Measurements from ENCODE around the gene ACSM2B. TPM values are rescaled to one million over a fixed set of nuclear protein-coding genes. Genes with fewer than 3 reads are reported as not detected.
"Not testable (repeated sequence)": the region's sequence is repeated elsewhere in the genome, so short reads cannot be mapped to it uniquely, and the experiment has no call there.

ACSM2B gene
- total RNA-seq, 1 donor from 2014 or later = not detected

GRCh38 chr16:20598832-20599469, 22.8 kb upstream of the ACSM2B start:
- H3K27ac Mint-ChIP-seq = no peak overlapping the region
- H3K27me3 Mint-ChIP-seq (ENCODE audit: low read depth) = no peaks in the 10 kb centered on the region
- H3K9me3 Mint-ChIP-seq = no peaks in the 10 kb centered on the region
- H3K4me3 Mint-ChIP-seq = no peak overlapping the region
- no peaks in the 10 kb centered on the region for H3K4me1 Mint-ChIP-seq
- TF ChIP-seq, protein P1, sequence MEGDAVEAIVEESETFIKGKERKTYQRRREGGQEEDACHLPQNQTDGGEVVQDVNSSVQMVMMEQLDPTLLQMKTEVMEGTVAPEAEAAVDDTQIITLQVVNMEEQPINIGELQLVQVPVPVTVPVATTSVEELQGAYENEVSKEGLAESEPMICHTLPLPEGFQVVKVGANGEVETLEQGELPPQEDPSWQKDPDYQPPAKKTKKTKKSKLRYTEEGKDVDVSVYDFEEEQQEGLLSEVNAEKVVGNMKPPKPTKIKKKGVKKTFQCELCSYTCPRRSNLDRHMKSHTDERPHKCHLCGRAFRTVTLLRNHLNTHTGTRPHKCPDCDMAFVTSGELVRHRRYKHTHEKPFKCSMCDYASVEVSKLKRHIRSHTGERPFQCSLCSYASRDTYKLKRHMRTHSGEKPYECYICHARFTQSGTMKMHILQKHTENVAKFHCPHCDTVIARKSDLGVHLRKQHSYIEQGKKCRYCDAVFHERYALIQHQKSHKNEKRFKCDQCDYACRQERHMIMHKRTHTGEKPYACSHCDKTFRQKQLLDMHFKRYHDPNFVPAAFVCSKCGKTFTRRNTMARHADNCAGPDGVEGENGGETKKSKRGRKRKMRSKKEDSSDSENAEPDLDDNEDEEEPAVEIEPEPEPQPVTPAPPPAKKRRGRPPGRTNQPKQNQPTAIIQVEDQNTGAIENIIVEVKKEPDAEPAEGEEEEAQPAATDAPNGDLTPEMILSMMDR (IDR thresholded peaks at IDR 0.05; ENCODE audit: unreplicated experiment) = no peak
- no peaks in the 10 kb centered on the region for H3K36me3 Mint-ChIP-seq
- no peak for DNase-seq (ENCODE audit: low spot score in 2 of 2, unreplicated experiment in 2 of 2)

GRCh38 chr16:20595694-20596093, 19.5 kb upstream of the ACSM2B start:
- H3K36me3 Mint-ChIP-seq; H3K4me3 Mint-ChIP-seq; DNase-seq (ENCODE audit: low spot score in 2 of 2, unreplicated experiment in 2 of 2); H3K27me3 Mint-ChIP-seq (ENCODE audit: low read depth); H3K9me3 Mint-ChIP-seq; H3K4me1 Mint-ChIP-seq; H3K27ac Mint-ChIP-seq: not testable (repeated sequence)

DNA sequence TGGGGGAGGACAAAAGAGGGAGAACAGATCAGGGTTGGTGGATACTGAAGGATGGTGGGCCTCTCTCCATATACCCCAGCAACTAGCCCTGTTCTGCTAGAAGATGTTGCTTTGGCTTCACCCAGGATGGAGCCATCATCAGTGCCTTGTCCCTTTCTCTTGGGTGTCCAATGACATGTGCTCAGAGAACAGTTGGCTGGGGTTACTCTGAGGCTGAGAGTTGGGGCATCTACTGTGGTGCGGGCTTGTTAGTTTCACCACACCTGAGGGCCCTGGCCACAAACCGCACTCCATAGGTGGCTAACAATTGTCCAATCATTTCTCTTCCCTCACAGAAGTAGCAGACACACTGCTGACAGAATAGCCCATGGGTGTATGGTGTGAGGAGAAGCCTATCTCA, 18.9 kb upstream of the ACSM2B start:
- not testable (repeated sequence) for H3K27me3 Mint-ChIP-seq (ENCODE audit: low read depth); DNase-seq (ENCODE audit: low spot score in 2 of 2, unreplicated experiment in 2 of 2)

DNA sequence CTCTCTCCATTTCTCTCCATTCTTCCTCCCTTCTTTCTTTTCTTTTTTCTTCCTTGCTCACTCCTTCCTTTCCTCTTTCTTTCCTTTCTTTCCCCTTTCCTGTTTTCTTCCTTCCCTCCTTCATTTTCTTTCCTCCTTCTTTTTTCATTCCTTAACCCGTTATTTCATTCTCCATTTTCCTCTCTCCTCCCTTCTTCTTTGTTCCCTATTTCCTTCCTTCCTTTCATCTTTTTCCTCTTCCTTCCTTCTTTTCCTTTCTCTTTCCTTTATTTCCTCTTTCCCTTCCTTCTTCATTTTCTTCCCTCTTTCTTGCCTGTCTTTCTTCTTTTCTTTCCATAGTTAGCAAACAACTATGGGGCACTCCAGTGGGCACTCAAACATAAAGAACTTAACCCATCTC, 16.6 kb upstream of the ACSM2B start:
- not testable (repeated sequence) for H3K27ac Mint-ChIP-seq; H3K4me1 Mint-ChIP-seq; H3K27me3 Mint-ChIP-seq (ENCODE audit: low read depth); H3K36me3 Mint-ChIP-seq; H3K4me3 Mint-ChIP-seq; DNase-seq (ENCODE audit: low spot score in 2 of 2, unreplicated experiment in 2 of 2); H3K9me3 Mint-ChIP-seq

More for the DNA sequence above, 18.9 kb upstream of the ACSM2B start:
- not testable (repeated sequence) for H3K36me3 Mint-ChIP-seq, H3K27ac Mint-ChIP-seq, H3K9me3 Mint-ChIP-seq, H3K4me3 Mint-ChIP-seq, H3K4me1 Mint-ChIP-seq

DNA sequence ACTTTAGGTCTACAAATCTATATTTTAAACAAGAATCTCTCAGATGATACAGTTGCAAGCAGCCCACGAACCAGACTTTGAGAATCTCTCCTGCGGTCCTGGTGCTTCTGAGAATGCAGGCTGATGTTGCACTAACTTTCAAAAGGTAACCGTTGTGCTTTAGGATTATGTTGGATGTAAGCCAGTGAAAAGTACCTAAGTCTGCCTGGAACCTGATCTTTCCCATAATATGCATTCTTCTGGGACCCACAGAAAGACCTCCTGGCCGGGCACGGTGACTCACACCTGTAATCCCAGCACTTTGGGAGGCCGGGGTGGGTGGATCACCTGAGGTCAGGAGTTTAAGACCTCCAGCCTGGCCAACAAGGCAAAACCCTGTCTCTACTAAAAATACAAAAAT, 13.3 kb upstream of the ACSM2B start:
- H3K36me3 Mint-ChIP-seq; H3K27ac Mint-ChIP-seq; DNase-seq (ENCODE audit: low spot score in 2 of 2, unreplicated experiment in 2 of 2); H3K4me3 Mint-ChIP-seq; H3K9me3 Mint-ChIP-seq; H3K27me3 Mint-ChIP-seq (ENCODE audit: low read depth); H3K4me1 Mint-ChIP-seq: not testable (repeated sequence)

DNA sequence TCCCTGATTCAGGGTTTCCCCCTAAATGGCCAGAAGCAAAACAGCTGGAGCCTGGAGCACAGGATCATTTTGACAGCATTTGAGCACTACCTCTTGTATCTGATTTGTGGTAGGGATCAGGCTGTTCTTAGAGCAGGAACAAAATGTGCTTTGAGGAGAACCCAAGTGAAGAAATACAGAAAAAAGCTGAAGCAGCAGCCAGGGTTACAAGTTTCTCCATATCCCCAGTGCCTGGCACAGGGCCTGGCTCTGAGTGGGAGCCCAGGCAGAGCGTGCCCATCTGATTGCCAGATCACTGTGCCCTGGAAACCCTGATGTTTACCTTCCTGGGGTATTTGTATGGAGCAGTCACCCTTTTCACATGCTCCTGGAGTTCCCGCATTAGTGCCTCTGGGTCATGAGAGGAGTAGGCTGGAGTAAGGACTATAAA, 11.5 kb upstream of the ACSM2B start:
- H3K36me3 Mint-ChIP-seq; H3K9me3 Mint-ChIP-seq; DNase-seq (ENCODE audit: low spot score in 2 of 2, unreplicated experiment in 2 of 2); H3K27ac Mint-ChIP-seq; H3K4me1 Mint-ChIP-seq; H3K27me3 Mint-ChIP-seq (ENCODE audit: low read depth); H3K4me3 Mint-ChIP-seq: not testable (repeated sequence)

- not testable (repeated sequence) for H3K9me3 Mint-ChIP-seq; H3K4me3 Mint-ChIP-seq; DNase-seq (ENCODE audit: low spot score in 2 of 2, unreplicated experiment in 2 of 2); H3K36me3 Mint-ChIP-seq; H3K27me3 Mint-ChIP-seq (ENCODE audit: low read depth); H3K4me1 Mint-ChIP-seq; H3K27ac Mint-ChIP-seq
These were observed 10.5 kb upstream of the ACSM2B start for GRCh38 chr16:20586716-20587115.

GRCh38 chr16:20586112-20586511, 9.9 kb upstream of the ACSM2B start:
- not testable (repeated sequence) for H3K9me3 Mint-ChIP-seq; H3K27ac Mint-ChIP-seq; H3K4me1 Mint-ChIP-seq; DNase-seq (ENCODE audit: low spot score in 2 of 2, unreplicated experiment in 2 of 2); H3K27me3 Mint-ChIP-seq (ENCODE audit: low read depth); H3K36me3 Mint-ChIP-seq; H3K4me3 Mint-ChIP-seq

DNA sequence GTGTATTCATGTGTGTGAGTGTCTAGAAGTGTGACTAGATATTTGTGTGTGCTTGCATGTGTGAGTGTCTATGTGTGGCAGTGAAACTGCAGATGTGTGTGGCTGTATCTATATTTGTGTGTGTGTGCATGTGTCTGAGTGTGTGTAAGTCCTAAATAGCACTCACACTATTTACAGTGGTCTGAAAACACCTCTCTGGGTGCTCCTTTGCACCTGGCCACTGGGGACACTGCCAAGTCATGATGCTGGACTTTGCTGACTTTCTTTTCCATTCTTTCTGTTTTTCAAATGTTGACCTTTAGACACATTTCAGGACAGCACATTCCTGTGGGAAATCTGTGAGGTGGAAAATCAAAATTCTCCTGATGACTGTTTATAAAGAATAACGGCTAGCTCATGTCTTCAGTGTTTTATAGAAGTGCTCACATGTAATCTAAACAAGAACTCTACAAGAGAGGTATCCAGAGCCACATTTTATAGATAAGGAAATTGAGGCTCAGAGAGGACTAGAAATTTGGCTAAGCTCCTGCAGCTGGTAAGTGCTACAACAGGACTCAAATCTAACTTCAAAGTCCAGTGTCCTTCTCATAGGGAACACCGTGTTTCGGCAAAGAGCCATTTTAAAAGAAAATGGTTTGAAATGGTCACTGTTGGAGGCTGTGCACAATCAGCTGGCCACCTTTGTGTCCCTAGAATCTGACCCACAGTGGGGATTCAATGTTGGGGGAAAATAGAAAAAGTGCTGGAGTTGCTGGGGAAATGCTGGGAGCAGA, 4.5 kb upstream of the ACSM2B start:
- not testable (repeated sequence) for H3K36me3 Mint-ChIP-seq; H3K4me3 Mint-ChIP-seq; H3K9me3 Mint-ChIP-seq; H3K27me3 Mint-ChIP-seq (ENCODE audit: low read depth); H3K4me1 Mint-ChIP-seq; DNase-seq (ENCODE audit: low spot score in 2 of 2, unreplicated experiment in 2 of 2); H3K27ac Mint-ChIP-seq

- H3K36me3 Mint-ChIP-seq; DNase-seq (ENCODE audit: low spot score in 2 of 2, unreplicated experiment in 2 of 2); H3K4me3 Mint-ChIP-seq; H3K27ac Mint-ChIP-seq; H3K27me3 Mint-ChIP-seq (ENCODE audit: low read depth); H3K4me1 Mint-ChIP-seq; H3K9me3 Mint-ChIP-seq: not testable (repeated sequence)
These were observed 1.9 kb upstream of the ACSM2B start for GRCh38 chr16:20578091-20578490.

DNA sequence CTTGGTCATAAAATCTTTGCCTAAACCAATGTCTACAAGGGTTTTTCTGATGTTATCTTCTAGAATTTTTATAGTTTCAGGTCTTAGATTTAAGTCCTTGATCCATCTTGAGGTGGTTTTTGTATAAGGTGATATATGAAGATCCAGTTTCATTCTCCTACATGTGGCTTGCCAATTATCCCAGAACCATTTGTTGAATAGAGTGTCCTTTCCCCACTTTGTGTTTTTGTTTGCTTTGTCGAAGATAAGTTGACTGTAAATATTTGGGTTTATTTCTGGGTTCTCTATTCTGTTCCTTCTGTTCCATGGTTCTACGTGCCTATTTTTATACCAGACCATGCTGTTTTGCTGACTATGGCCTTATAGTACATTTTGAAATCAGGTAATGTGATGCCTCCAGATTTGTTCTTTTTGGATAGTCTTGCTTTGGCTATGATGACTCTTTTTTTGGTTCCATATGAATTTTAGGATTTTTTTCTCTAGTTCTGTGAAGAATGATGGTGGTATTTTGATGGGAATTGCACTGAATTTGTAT, 7.0 kb downstream of the ACSM2B start:
- not testable (repeated sequence) for H3K27me3 Mint-ChIP-seq (ENCODE audit: low read depth); H3K4me1 Mint-ChIP-seq; H3K27ac Mint-ChIP-seq; DNase-seq (ENCODE audit: low spot score in 2 of 2, unreplicated experiment in 2 of 2); H3K36me3 Mint-ChIP-seq; H3K4me3 Mint-ChIP-seq
- H3K9me3 Mint-ChIP-seq = peaks cover 19% of the 10 kb centered on the region

Measured in mesothelial cell of epicardium (in vitro differentiated cells).